Activated naive CD4-positive, alpha-beta T cell treated with anti-CD3 and anti-CD28 coated beads, Interleukin-2, amount 10 ng/mL, durations not matched to agents 5 hours and 36 hours (primary cell): ENCODE results near the gene AKAP8L. TPM values are rescaled to one million over a fixed set of nuclear protein-coding genes. Genes with fewer than 3 reads are reported as not detected.

Source experiments
- microRNA-seq: library from miRNA; unstranded; fragments of <30 nt; microRNA quantifications from one replicate; pipeline ENCODE4 v1.2.0, GENCODE V29; 2022; ENCODE audit warnings: borderline microRNAs expressed, borderline replicate concordance
- total RNA-seq, 2 experiments: library from RNA; stranded (reverse); gene quantifications; one replicate each; pipeline ENCODE4 v1.2.3, GENCODE V29; 2021

The AKAP8L gene, protein sequence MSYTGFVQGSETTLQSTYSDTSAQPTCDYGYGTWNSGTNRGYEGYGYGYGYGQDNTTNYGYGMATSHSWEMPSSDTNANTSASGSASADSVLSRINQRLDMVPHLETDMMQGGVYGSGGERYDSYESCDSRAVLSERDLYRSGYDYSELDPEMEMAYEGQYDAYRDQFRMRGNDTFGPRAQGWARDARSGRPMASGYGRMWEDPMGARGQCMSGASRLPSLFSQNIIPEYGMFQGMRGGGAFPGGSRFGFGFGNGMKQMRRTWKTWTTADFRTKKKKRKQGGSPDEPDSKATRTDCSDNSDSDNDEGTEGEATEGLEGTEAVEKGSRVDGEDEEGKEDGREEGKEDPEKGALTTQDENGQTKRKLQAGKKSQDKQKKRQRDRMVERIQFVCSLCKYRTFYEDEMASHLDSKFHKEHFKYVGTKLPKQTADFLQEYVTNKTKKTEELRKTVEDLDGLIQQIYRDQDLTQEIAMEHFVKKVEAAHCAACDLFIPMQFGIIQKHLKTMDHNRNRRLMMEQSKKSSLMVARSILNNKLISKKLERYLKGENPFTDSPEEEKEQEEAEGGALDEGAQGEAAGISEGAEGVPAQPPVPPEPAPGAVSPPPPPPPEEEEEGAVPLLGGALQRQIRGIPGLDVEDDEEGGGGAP
- 100 to 1,000 TPM in 1 of 2 experiments, 10 to 100 TPM in 1; 96.7 to 104 TPM for total RNA-seq

DNA sequence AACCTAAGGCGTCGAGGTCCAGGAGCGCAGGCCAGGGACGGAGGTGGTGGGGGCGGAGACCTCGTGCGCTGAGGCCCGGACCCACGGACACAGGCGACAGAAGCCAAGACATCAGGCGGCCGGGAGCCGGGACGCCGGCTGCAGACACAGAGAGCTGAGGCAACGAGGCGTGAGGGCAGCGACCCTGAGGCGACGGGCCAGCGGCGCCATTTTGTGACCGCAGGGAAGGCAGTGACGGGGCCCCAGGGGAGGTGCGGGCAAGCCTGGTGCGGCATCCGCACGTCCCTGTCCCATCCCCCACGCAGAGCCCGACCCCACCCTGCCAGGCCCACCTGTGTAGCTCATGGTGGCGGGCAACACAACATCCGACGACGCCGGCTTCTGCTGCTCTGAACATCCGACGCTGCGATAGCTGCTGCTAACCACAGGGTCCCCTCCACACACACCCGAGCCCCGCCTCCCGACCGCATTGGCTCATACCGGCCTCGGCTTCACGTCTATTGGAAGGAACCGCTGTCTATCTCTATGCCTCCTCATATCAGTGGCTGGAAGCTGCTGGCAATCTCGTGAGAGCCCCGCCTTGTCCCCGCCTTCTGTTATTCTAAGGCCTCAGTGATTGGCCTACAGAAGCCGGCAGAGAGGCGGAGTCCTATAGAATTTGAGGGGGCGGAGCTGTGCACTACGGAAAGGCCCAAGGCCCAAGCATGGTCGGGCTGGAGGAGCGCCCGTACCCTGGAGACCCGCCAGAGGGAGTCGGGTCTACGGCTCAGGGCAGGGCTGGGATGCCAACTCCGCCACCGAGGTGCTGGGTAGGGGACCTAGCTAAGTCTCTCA, at the start of gene AKAP8L:
AKAP8L (minus strand) TSS at position 410 of the 834 bp plus-strand sequence; CDS start at position 345, 65 bp downstream.

DNA sequence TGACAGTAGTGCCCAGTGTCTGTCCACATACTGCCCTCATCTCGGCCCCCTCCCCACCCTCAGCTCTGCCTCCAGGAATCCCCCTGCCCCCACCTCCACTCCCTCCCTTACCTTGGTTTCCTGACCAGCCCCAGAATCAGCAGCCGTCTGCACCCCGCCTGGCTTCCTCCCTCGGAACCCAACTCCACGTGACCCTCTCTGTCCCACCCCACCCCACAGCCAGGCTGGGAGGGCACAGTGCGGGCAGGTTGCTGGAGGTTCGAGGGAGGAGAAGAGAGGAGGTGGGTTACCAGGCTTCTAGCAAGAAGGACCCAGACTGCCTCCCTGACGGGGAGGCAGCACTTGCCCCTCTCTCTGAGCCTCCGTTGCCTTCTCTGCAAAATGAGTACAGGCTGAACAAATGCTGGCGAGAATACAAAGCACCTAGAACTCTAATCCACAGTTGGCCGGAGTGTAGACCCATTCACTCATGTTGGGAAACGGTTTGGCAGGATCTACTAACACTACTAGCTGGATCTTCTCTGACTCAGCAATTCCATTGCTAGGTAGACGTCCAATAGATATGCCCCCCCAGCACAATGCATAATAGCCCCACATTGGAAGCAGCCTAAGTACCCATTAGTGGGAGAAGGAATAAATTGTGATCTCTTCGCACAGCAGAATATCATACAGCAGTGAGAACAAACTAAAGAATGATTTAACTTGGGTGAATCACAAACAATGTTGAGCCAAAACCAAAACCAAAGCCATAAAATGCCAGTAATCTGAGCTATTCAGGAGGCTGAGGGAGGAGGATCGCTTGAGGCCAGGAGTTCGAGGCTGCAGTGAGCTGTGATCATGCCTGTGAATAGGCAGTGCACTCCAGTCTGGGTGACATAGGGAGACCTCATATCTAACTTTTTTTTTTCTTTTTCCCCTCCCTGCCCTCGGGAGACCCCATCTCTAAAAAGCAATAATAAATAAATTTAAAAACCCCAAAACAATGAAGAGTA, 45.9 kb upstream of the AKAP8L start, which contains the start of gene RASAL3:
RASAL3 (minus strand) TSS at position 151 of the 992 bp plus-strand sequence. CDS start 186 bp downstream, outside the sequence.

DNA sequence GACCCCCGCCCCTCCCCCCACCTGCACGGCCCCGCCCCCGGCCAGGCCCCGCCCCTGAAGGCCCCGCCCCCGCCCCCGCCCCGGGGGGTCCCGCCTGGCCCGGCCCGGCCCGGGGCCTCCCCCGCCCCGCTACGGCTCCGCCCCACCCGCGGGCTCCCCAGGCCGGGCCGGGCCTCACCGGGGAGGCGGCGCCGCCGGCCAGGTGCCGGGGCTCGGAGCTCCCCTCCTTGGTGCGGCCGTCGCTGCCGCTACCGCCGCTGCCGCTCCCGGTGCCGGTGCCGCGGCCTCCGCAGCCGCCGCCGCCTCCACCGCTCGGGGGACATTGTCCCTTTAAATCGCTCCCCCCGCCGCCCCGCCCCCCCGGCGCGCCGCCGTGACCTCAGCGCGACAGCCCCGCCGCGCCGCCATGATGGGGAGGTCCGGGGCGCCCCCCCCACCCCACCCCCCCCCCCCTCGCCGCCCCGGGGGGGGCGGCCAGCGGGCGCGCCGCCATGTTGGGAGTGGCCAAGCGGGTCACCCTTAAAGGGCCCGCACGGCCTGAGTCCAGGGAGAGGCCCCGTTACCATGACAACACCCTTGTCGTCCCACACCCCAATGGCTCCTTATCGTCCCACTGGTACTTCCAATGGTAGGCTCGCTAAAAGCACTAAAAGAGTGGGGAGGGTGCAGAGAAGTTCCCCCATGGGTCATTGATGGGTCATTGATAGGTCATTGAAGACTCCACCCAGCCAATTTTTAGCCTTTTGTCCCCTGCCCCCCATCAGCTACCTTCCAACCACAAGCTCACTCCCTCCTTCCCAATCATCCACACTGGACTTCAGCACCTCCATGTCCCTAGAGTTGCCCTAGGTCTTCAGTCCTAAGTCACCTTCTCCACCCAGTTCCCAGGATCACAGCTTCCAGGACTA, 31.1 kb upstream of the AKAP8L start, which contains the start of gene WIZ:
WIZ (minus strand) TSS at position 337 of the 908 bp plus-strand sequence. CDS start 1,649 bp downstream, outside the sequence.

DNA sequence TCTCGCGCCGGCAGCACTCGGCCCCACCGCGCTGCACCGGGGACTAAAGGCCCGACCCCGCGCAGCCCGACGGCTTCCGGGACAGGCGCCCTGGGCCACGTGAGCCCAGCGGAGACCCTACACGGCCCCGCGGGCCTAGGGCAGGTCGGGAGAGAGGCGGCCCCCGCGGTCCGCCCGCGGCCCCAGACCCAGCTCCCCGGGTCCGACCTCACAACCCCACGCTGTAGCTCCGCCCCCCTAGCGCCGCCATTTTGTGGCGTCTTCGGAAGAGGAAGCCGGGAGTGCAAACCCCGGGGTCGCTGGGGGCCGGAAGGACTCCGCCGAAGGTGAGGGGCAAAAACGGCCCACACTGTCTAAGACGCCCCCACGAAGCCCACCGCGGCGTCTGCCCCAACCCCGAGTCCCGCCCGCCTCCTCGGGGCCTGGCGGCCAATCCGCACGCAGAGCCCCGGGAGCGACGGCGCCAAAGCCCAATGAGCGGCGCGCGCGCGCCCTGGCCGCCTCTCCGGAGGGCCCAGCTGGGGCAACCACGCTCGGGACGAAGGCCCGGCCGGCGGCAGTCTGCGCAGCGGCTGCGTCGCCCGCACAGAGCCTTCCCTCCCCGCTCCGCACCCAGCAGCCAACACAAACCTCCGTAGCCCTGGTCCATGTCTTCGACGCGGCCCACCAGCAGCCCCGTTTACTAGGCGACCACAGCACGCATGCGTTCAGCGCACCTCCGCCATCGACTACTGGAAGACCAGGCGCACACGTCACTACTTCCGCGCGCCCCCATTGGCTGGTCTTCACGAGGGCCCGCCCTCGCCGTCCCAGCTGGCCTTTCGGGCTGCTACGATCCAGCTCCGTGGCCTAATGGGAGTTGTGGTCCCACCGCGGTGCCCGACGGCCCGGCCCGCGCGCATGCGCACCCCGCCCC, 39.4 kb downstream of the AKAP8L start, which contains the start of gene AKAP8:
AKAP8 (minus strand) TSS at position 705 of the 916 bp plus-strand sequence; CDS start at position 649, 56 bp downstream.

DNA sequence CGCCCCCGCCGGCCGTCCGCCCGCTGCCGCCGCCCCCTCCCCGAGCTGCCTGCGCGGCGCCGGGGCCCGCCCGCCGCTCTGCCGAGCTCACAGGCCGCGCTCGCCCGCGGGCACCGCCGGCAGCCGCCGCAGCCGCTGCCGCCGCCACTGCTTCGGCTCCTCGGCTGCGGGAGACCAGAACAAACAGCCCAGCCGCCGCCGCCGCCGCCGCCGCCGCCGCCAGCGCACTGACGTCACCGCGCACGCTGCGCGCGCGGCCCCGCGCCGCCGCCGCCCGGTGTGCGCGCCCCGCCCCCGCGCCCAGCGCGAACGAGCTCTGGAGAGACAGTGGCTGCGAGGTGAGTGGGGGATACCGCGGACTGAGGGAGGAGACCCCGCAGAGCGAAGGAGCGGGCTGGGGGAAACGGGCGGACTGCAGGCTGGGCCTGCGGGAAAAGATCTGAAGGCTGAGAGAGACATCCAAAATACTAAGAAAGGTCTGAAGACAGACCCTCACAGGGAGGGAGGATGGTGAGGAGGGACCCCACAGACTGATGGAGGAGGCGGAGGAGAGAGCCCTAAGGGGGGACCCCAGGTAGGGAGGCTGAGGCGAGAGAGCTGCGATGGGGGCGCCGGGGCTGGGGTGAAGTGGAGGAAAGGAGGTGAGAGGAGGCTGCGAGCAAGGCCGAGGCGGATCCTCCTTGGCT, 86.3 kb downstream of the AKAP8L start, which contains the start of gene BRD4:
BRD4 (minus strand) TSS at position 229 of the 686 bp plus-strand sequence. CDS start 59,440 bp downstream, outside the sequence.

Small RNA genes within 50 kb of the gene (microRNA-seq; reads per million reads assigned to microRNA genes)
- gene MIR1470: not detected

Other genes starting within 250 kb of the AKAP8L start
- gene NOTCH3, start 218.0 kb downstream of the AKAP8L start, total RNA-seq: under 1 TPM in 1 of 2 experiments, not detected in 1; 0.12 TPM
- gene EPHX3, start 186.5 kb downstream of the AKAP8L start, total RNA-seq: under 1 TPM in 1 of 2 experiments, not detected in 1; 0.19 TPM
- 100 to 1,000 TPM; 106 to 107 TPM for gene BRD4, start 86.4 kb downstream of the AKAP8L start, total RNA-seq
- 10 to 100 TPM; 51.3 to 53.5 TPM for gene AKAP8, start 39.2 kb downstream of the AKAP8L start, total RNA-seq
- gene WIZ, start 31.0 kb upstream of the AKAP8L start, total RNA-seq: 10 to 100 TPM; 27.1 to 29.8 TPM
- gene RASAL3, start 45.6 kb upstream of the AKAP8L start, total RNA-seq: 100 to 1,000 TPM; 127 to 130 TPM
- gene PGLYRP2, start 60.5 kb upstream of the AKAP8L start, total RNA-seq: not detected
- under 1 TPM; 0.12 to 0.23 TPM for gene CYP4F22, start 89.5 kb upstream of the AKAP8L start, total RNA-seq
- not detected for gene CYP4F8, start 196.2 kb upstream of the AKAP8L start, total RNA-seq
- under 1 TPM in 1 of 2 experiments, not detected in 1; 0.03 TPM for gene CYP4F3, start 221.9 kb upstream of the AKAP8L start, total RNA-seq